Measurements from ENCODE around the gene TAS2R46. TPM values are rescaled to one million over a fixed set of nuclear protein-coding genes. Genes with fewer than 3 reads are reported as not detected.

Gene TAS2R46
- total and polyA plus RNA-seq, 2 of the 13 experiments (the other 11 are each of a cell fraction or from before 2014, with no cell fraction given) = 0.16 to 3.5 TPM

- CTCF ChIA-PET (ENCODE audit: low intra/inter-chr PET ratio, low total read pairs) = no interaction called here
- no peak overlapping the region for H3K4me2 ChIP-seq (ENCODE audit: low read depth, low read length)
Observed at GRCh38 chr12:11040162-11040561, 21.9 kb downstream of the TAS2R46 start.

More at GRCh38 chr12:11040162-11040561, 21.9 kb downstream of the TAS2R46 start:
- no TSS peak for BruUV-seq (replicated peaks)
- in situ Hi-C loops (cut with HindIII; ENCODE audit: extremely low pct_ligation_motif_present, low pct_unique_long_range_greater_than_20kb) (no loop called here), intact Hi-C loops (cut with micrococcal nuclease; ENCODE audit: unreplicated experiment) (no loop called here)
- Histone ChIP-seq H3K4me3 (replicated peaks in 1 of 3; ENCODE audit: insufficient read depth in 1 of 3, low read depth in 2 of 3, low read length in 3 of 3) (no peak overlapping the region), H3K9me3 (ENCODE audit: low read length) (no peaks in the 10 kb centered on the region), H3K9ac (ENCODE audit: insufficient read depth, low read depth, low read length) (no peak overlapping the region), H3K79me2 (ENCODE audit: insufficient read depth, low read length) (peaks cover 3% of the 10 kb centered on the region), H3K4me1 (ENCODE audit: insufficient read depth, low read length) (no peaks in the 10 kb centered on the region; the same call in 1 of the 2 replicates), H4K20me1 (ENCODE audit: insufficient read depth, low read length) (peaks cover 7% of the 10 kb centered on the region; the same call in 1 of the 2 replicates), H3K36me3 (replicated peaks in 1 of 2; ENCODE audit: control insufficient read depth in 1 of 2, insufficient read depth in 2 of 2, low read length in 2 of 2) (peaks cover 1 to 4% of the 10 kb centered on the region in 2 experiments; a peak in 3 of 5 replicates), H3K27me3 (ENCODE audit: control insufficient read depth in 1 of 2, insufficient read depth in 2 of 2, low read length in 2 of 2) (no peaks in the 10 kb centered on the region), H3K27ac (ENCODE audit: extremely low read length, insufficient read depth, low read length) (no peak overlapping the region), H2AFZ (ENCODE audit: low read length) (no peak overlapping the region)
- 95% methylated on average over 1 of the region's 1 CpG for WGBS (ENCODE audit: low lambda C conversion rate)
- DNase-seq (ENCODE audit: low spot score) (no peak), ATAC-seq (no peak), FAIRE-seq (no peak)
- TF ChIP-seq LBX2 (CRISPR knock-in tag; IDR thresholded peaks at IDR 0.05; ENCODE audit: borderline replicate concordance) = no peak
- no peak for TF ChIP-seq SOX6 (IDR thresholded peaks at IDR 0.05)
- no peak for TF ChIP-seq SOX6 (CRISPR knock-in tag; IDR thresholded peaks at IDR 0.05)
- TF ChIP-seq NPAS2 (CRISPR knock-in tag; IDR thresholded peaks at IDR 0.05; ENCODE audit: borderline replicate concordance) = no peak
- TF ChIP-seq ZNF740 (CRISPR knock-in tag; IDR thresholded peaks at IDR 0.05) = no peak
- no peak for TF ChIP-seq CHD4 (IDR thresholded peaks at IDR 0.05; ENCODE audit: borderline replicate concordance, low read length)
- no peak for TF ChIP-seq ZNF333 (CRISPR knock-in tag; IDR thresholded peaks at IDR 0.05; ENCODE audit: borderline replicate concordance)
- no peak for TF ChIP-seq ZNF337 (CRISPR knock-in tag; IDR thresholded peaks at IDR 0.05; ENCODE audit: borderline replicate concordance, low read depth)
- TF ChIP-seq U2AF2 (IDR thresholded peaks at IDR 0.05; ENCODE audit: low read depth, low read length) = no peak
- TF ChIP-seq ZBTB49 (CRISPR knock-in tag; IDR thresholded peaks at IDR 0.05; ENCODE audit: borderline replicate concordance) = no peak
- POLR2A ChIA-PET = no interaction called here

All from HepG2 (cell line).